H1 (cell line): Measurements from ENCODE around the gene TTC28.

Experiments
- EP300 ChIP-seq, 2 experiments: IDR thresholded peaks; 1 replicate in 1 of 2; 2 replicates in 1 of 2; pipeline ENCODE4 v1.6.1; 2011 to 2012; ENCODE audit warnings: low read depth in 2 of 2, low read length in 2 of 2, mild to moderate bottlenecking in 2 of 2, borderline replicate concordance in 1 of 2, inconsistent platforms in 1 of 2, moderate library complexity in 1 of 2
- EZH2 ChIP-seq: fragments of 200-600 bp; sonication (generic); IDR thresholded peaks from 2 replicates; pipeline ENCODE4 v1.7.1; 2012; ENCODE audit warnings: low read depth, mild to moderate bottlenecking, moderate library complexity, low read length, inconsistent platforms; ENCODE audit not compliant: severe bottlenecking
- GTF2F1 ChIP-seq: IDR thresholded peaks from 2 replicates; pipeline ENCODE4 v1.6.1; 2012; ENCODE audit warnings: low read depth, low read length, improper control_type of control experiment, borderline replicate concordance
- KDM1A ChIP-seq: fragments of 200-600, 300-600 bp; sonication (generic); IDR thresholded peaks from 2 replicates; pipeline ENCODE4 v1.7.1; 2016; ENCODE audit warnings: mild to moderate bottlenecking, low read length, borderline replicate concordance
- POLR2A ChIP-seq, 2 experiments: IDR thresholded peaks; 1 replicate in 1 of 2; 2 replicates in 1 of 2; pipeline ENCODE4 v1.6.1; 2011; ENCODE audit warnings: low read depth in 2 of 2, low read length in 2 of 2, mild to moderate bottlenecking in 2 of 2; ENCODE audit errors: control extremely low read depth in 1 of 2
- RAD21 ChIP-seq, 2 experiments: IDR thresholded peaks in 1 of 2; conservative IDR thresholded peaks in 1 of 2; 2 replicates each; pipeline ENCODE4 v1.6.1; 2011; ENCODE audit warnings: low read depth in 2 of 2, low read length in 2 of 2, improper control_type of control experiment in 1 of 2, inconsistent platforms in 1 of 2, mild to moderate bottlenecking in 1 of 2, moderate library complexity in 1 of 2
- RFX5 ChIP-seq: IDR thresholded peaks from 2 replicates; pipeline ENCODE4 v1.6.1; 2011; ENCODE audit warnings: low read depth, low read length, improper control_type of control experiment, borderline replicate concordance
- SP1 ChIP-seq: IDR thresholded peaks from 2 replicates; pipeline ENCODE4 v1.6.1; 2011; ENCODE audit warnings: low read depth, low read length
- SP2 ChIP-seq: IDR thresholded peaks from 2 replicates; pipeline ENCODE4 v1.6.1; 2012; ENCODE audit warnings: mild to moderate bottlenecking, low read length, inconsistent platforms
- TAF1 ChIP-seq: IDR thresholded peaks from 2 replicates; pipeline ENCODE4 v1.6.1; 2011; ENCODE audit warnings: mild to moderate bottlenecking, low read depth, low read length
- ZNF274 ChIP-seq: IDR thresholded peaks from 2 replicates; pipeline ENCODE4 v1.7.0; 2012; ENCODE audit warnings: low read length, borderline replicate concordance; ENCODE audit errors: extremely low read depth
- TF ChIP-seq, protein P1 (sequence below), 3 experiments: IDR thresholded peaks; 1 replicate in 2 of 3; 2 replicates in 1 of 3; pipeline versions ENCODE4 v1.5.1 to v1.6.1; 2011; ENCODE audit warnings: low read length in 3 of 3, mild to moderate bottlenecking in 3 of 3, inconsistent platforms in 2 of 3, low read depth in 1 of 3, moderate library complexity in 1 of 3; ENCODE audit not compliant: insufficient read depth in 1 of 3; ENCODE audit errors: control extremely low read depth in 1 of 3
- TF ChIP-seq, protein P2 (sequence below): IDR thresholded peaks from 2 replicates; pipeline ENCODE4 v1.6.1; 2012; ENCODE audit warnings: inconsistent platforms
- TF ChIP-seq, protein P3 (sequence below): IDR thresholded peaks from 2 replicates; pipeline ENCODE4 v1.6.1; 2012; ENCODE audit warnings: inconsistent platforms

DNA sequence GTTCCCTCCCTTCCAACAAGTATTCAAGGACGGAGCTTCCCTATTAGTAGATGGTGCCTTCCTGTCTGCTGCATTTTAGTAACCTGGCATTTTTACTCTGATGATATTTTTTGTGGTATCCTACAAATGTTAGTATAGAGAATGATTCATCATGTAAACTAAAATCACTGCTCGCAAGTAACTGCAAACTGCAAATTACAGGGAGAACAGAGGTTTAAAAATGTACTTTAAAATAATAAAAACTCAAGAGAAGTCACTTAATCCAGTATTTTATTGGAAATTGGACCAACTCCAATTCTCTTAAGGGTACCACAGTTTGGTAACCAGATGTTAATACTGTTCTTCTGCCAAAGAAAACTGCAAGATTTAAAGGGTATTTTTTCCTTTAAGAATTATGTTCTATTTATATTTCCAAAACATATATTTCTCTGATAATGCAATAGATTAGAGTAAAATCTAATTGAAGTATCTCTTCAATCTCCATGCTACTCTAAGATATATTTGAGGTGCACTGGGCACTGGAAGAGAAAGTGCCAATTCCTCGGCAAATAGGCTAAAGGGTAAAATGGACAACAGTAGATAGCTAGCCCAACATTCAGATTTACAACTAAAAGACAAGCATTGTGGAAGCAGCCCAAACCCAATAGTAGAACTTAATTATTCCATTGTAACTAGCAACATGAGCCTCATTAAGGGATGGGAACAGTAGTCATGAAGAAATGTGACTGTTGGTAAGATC is 298.0 kb downstream of the TTC28 start:
- TF ChIP-seq, protein P1, sequence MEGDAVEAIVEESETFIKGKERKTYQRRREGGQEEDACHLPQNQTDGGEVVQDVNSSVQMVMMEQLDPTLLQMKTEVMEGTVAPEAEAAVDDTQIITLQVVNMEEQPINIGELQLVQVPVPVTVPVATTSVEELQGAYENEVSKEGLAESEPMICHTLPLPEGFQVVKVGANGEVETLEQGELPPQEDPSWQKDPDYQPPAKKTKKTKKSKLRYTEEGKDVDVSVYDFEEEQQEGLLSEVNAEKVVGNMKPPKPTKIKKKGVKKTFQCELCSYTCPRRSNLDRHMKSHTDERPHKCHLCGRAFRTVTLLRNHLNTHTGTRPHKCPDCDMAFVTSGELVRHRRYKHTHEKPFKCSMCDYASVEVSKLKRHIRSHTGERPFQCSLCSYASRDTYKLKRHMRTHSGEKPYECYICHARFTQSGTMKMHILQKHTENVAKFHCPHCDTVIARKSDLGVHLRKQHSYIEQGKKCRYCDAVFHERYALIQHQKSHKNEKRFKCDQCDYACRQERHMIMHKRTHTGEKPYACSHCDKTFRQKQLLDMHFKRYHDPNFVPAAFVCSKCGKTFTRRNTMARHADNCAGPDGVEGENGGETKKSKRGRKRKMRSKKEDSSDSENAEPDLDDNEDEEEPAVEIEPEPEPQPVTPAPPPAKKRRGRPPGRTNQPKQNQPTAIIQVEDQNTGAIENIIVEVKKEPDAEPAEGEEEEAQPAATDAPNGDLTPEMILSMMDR (IDR thresholded peaks at IDR 0.05; ENCODE audit: control extremely low read depth in 1 of 3, insufficient read depth in 1 of 3, low read depth in 1 of 3, low read length in 3 of 3) = no peak
- TF ChIP-seq ZNF274 = no peak
- TF ChIP-seq, protein P2, sequence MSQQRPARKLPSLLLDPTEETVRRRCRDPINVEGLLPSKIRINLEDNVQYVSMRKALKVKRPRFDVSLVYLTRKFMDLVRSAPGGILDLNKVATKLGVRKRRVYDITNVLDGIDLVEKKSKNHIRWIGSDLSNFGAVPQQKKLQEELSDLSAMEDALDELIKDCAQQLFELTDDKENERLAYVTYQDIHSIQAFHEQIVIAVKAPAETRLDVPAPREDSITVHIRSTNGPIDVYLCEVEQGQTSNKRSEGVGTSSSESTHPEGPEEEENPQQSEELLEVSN = no peak
- no peak for TF ChIP-seq EP300 (IDR thresholded peaks at IDR 0.05; ENCODE audit: borderline replicate concordance in 1 of 2, low read depth in 2 of 2, low read length in 2 of 2)
- TF ChIP-seq, protein P3, sequence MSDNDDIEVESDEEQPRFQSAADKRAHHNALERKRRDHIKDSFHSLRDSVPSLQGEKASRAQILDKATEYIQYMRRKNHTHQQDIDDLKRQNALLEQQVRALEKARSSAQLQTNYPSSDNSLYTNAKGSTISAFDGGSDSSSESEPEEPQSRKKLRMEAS = no peak
- no peak for TF ChIP-seq TAF1
- no peak for TF ChIP-seq RFX5
- TF ChIP-seq POLR2A (IDR thresholded peaks at IDR 0.05; ENCODE audit: control extremely low read depth in 1 of 2, low read depth in 2 of 2, low read length in 2 of 2) = no peak
- TF ChIP-seq KDM1A = no peak
- no peak for TF ChIP-seq RAD21 (IDR thresholded peaks at IDR 0.05 in 1 of 2, conservative IDR thresholded peaks at IDR 0.05 in 1 of 2; ENCODE audit: low read depth in 2 of 2, low read length in 2 of 2)
- no peak for TF ChIP-seq SP1
- TF ChIP-seq GTF2F1 = no peak
- TF ChIP-seq SP2 = no peak
- TF ChIP-seq EZH2 = no peak
